ENCODE data around the gene ARMC5.
"Not testable (repeated sequence)": the region's sequence is repeated elsewhere in the genome, so short reads cannot be mapped to it uniquely, and the experiment has no call there.

The ARMC5 gene, protein sequence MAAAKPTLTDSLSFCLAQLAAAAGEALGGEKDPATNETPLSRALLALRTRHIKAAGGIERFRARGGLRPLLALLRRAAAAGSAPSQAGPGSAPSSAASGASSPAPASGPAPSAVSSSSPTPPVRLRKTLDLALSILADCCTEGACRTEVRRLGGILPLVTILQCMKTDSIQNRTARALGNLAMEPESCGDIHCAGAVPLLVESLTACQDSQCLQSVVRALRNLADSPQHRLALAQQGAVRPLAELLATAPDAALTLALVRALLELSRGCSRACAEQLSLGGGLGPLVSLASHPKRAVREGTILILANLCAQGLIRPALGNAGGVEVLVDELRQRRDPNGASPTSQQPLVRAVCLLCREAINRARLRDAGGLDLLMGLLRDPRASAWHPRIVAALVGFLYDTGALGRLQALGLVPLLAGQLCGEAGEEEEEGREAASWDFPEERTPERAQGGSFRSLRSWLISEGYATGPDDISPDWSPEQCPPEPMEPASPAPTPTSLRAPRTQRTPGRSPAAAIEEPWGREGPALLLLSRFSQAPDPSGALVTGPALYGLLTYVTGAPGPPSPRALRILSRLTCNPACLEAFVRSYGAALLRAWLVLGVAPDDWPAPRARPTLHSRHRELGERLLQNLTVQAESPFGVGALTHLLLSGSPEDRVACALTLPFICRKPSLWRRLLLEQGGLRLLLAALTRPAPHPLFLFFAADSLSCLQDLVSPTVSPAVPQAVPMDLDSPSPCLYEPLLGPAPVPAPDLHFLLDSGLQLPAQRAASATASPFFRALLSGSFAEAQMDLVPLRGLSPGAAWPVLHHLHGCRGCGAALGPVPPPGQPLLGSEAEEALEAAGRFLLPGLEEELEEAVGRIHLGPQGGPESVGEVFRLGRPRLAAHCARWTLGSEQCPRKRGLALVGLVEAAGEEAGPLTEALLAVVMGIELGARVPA

DNA sequence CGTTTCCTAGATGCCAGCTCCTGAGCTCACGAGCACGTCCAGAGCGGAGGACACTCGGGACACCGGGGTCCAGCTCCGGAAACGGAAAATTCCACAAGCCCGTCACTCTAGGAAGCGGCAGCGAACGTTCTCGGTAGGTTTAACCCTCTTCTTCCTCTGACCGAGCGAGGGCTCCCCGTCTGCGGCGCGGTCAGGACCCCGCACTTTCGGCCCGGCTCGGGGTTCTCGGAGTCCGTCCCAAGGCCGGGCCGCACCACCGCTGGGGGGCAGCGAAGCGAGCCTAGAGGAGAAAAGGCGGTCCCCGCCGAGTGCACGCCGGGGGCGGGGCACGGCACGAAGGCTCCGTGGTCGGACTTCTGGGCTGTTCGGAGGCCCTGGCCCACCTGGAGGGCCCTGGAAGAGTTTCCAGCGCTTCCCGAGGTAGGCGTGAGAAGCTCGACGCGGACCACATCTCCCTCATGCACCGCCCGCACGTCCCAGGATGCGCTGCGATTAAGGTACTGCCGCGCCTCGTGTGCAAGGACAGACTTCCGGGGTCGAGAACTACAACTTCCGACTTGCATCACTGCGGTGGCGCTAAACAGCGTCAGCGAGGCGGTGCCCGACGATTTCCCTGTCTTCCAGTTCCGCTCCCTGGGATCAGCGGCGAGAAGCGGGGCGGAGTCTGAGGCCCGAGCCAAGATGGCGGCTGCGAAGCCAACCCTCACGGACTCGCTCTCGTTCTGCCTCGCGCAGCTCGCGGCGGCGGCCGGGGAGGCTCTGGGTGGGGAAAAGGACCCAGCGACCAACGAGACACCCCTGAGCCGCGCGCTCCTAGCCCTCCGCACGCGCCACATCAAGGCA, at the start of gene ARMC5:
TSS of gene ARMC5 (plus strand) at position 658 of the 843 bp plus-strand sequence. CDS start at position 682, 24 bp downstream.
- DNase-seq = peak; percentile 96 to 99 (median 98)
- intact Hi-C loops (cut with DNase I) = loop anchor here (5.0 kb wide), 1 partner anchor 48 kb away; the partner anchor contains the start of gene RUSF1

DNA sequence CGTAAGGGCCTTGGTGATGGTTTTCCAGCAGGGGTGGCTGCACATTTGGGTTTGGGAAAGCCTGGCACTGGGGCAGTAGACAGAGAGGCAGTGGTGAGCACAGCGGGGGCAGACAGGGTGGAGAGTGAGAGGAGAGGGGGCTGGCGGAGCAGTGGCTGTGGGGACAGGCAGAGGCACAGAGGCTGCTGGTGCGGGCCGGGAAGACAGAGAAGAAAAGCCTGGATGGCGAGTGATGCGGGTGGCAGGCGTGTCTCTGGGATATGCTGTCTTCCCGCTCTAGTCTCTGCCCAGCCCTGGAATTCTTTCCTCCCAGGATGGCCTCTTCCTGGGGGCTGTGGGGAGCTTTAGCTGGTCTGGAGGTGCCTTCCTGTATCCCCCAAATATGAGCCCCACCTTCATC, 49.2 kb upstream of the ARMC5 start:
- intact Hi-C loops (cut with DNase I) = no loop called here

DNA sequence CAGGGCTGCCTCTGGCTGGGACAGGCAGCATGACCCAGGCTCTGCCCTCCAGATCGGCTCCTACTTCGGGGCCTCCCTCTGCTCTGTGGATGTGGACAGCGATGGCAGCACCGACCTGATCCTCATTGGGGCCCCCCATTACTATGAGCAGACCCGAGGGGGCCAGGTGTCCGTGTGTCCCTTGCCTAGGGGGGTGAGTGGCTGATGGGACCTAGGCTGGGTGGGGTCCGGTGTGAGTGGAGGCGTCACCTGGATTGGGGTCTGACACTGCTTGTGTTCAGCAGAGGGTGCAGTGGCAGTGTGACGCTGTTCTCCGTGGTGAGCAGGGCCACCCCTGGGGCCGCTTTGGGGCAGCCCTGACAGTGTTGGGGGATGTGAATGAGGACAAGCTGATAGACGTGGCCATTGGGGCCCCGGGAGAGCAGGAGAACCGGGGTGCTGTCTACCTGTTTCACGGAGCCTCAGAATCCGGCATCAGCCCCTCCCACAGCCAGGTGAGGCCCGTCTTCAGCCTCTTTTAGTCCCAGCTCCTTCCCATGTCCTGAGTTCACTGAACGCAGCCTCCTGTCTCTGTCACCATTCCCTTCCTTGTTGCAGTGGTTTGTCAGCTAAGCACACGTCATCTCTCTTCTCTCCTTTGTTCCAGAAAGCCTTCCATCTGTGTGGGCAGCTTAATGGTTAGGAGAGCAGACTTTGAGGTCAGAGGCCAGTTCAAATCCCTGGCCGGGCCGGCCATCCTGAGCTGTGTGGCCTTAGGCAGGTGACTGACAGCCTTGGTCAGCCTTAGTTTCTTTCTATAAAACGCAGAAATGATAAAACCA, 48.1 kb upstream of the ARMC5 start:
- intact Hi-C loops (cut with DNase I) = no loop called here
- DNase-seq = no peak

More for the DNA sequence above, 49.2 kb upstream of the ARMC5 start:
- no peak for DNase-seq

DNA sequence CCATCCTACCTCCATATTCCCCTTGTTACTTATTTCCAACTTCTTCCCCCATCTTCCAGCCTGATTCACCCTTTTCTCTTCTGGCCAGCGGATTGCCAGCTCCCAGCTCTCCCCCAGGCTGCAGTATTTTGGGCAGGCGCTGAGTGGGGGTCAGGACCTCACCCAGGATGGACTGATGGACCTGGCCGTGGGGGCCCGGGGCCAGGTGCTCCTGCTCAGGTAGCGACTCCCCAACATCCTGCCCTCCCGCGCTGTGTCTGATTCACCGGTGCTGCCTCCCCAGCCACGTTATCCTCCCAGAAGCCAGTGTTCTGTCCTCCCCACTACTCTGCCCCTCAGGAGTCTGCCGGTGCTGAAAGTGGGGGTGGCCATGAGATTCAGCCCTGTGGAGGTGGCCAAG, 46.6 kb upstream of the ARMC5 start:
- no peak for DNase-seq
- intact Hi-C loops (cut with DNase I) = no loop called here

DNA sequence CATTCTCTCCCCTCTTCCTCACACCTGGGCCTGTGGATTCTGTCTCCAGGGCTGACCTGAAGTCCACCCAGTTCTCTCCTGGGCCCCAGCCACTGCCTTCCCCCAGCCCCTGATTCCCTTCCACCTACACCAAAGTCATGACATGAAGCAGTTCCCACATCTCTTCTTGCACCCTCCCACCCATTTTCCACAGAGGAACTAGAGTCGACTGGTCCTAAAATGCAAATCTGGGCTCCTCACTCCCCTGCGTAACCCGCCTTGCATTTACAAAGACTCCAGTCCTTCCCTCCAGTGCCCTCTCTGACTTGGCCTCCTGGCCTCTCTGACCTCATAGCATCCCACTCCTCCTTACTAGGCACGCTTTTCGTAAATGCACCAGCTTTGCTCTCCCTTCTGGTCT, 45.9 kb upstream of the ARMC5 start:
- no peak for DNase-seq
- intact Hi-C loops (cut with DNase I) = no loop called here

DNA sequence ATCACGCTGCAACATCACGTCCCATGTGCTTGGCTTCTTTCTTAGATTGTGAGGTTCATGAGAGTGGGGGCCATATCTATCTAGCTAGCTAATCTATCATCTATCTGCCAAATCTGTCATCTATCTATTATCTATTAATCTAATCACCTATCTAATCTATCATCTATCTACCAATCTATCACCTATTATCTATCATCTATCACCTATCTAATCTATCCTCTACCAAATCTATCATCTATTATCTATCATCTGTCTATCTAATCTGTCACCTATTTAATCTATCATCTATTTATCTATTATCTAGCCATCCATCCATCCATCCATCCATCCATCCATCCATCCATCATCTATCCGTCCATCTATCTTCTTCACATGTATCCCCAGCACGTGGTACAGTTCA, 45.4 kb upstream of the ARMC5 start:
- intact Hi-C loops (cut with DNase I) = no loop called here
- DNase-seq = no peak

DNA sequence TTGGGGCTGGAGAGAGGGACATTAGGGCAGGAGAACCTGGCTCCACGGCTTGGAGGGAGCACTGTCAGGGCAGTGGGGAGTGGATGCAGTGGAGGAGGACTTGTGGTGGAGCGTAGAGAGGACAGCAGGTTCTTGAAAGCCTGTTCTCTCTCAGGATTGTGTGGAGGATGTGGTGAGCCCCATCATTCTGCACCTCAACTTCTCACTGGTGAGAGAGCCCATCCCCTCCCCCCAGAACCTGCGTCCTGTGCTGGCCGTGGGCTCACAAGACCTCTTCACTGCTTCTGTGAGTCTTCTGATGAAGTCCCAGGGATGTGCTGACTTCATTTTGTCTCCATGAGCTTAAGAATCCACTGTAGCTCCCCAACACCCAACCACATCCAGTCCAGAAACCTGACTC, 44.6 kb upstream of the ARMC5 start:
- intact Hi-C loops (cut with DNase I) = no loop called here
- DNase-seq = no peak

DNA sequence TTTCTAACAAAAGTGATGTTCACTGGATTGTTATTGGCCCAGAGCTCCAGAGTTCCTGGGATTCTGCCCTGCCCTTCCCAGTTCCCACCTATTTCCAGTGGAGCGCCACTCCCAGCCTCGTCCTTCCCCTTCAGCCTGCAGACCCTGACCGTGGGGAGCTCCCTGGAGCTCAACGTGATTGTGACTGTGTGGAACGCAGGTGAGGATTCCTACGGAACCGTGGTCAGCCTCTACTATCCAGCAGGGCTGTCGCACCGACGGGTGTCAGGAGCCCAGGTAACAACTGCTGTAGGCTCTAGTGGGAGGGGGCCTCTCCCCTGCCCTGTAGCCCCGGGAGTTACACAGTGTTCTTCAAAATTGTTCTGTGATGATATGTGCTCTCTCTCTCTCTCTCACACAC, 42.9 kb upstream of the ARMC5 start:
- no peak for DNase-seq
- intact Hi-C loops (cut with DNase I) = no loop called here

DNA sequence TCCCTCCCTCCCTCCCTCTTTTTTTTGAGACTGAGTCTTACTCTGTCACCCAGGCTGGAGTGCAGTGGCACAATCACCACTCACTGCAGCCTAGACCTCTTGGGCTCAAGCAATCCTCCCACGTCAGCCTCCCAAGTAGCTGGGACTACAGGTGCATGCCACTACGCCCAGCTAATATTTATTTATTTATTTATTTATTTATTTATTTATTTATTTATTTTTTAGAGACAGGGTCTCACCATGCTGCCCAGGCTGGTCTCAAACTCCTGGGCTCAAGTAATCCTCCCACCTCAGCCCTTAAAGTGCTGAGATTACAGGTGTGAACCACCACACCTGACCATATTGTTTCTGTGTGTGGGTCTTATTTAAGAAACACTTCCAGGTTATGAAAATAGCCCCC, 42.3 kb upstream of the ARMC5 start:
- DNase-seq; intact Hi-C loops (cut with DNase I): not testable (repeated sequence)

DNA sequence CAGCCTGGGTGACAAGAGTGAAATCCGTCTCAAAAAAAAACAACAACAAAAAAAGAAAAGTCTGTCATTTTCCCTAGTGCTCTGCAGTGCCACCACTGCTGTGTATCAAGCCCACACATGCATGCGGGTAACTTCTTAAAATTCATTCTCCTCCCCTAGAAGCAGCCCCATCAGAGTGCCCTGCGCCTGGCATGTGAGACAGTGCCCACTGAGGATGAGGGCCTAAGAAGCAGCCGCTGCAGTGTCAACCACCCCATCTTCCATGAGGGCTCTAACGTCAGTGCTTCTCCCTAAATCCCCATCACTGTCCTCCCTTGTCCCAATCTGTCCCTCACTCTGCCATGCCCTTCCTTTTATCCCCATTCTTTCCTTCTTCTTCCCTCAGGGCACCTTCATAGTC, 41.4 kb upstream of the ARMC5 start:
- intact Hi-C loops (cut with DNase I) = no loop called here

DNA sequence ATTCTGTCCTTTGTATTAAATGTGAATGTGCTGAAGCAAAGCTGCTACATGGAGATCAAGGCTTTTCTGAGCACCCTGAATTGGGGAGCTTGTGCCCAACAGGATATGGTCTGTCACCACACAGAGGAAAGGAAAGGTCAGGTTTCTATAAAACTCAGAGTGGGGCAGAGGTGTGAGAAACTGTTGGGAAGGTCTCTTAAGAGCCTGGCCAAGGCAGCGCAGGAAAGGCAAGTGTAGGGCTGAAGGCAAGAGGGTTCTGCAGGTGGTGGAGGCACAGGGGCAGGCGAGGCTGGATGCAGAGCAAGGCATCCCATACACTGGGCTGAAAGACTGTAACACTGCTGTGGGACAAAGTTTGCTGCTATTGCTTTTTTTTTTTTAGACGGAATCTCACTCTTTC, 39.3 kb upstream of the ARMC5 start:
- DNase-seq = peak in 1 of 42 donors; percentile 9
- intact Hi-C loops (cut with DNase I) = no loop called here

More for the DNA sequence above, 41.4 kb upstream of the ARMC5 start:
- DNase-seq = no peak

DNA sequence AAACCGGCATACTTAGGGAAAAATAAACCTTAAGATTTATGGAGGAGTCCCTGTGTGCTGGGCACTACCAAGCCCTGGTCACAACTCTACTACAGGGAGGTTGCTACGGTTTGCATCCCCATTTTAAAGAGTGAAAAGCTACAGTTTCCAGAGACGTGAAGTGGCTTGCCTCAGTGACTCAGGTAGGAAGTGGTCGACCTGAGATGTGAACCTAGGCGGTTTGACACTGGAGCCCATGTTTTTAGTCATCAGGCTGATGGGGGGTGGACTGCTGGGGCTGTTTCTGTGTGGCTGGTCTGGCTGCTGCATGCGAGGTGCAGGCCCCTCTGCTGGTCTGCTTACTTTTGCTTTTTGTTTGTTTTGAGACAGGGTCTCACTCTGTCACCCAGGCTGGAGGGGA, 37.7 kb upstream of the ARMC5 start:
- intact Hi-C loops (cut with DNase I) = no loop called here
- no peak for DNase-seq

DNA sequence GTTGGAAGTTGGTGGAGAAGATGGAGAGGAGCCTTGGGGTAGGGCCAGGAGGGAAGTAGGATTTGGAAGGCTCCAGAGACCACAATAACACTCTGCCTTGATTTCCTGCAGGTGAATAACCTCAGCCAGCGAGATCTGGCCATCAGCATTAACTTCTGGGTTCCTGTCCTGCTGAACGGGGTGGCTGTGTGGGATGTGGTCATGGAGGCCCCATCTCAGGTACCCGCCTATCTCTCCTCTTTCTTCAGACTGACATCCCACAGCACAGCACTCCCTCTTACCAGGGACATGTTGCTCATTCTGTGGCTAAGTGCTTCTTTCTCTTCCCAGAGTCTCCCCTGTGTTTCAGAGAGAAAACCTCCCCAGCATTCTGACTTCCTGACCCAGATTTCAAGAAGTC, 36.1 kb upstream of the ARMC5 start:
- DNase-seq = peak in 1 of 42 donors; percentile 5
- intact Hi-C loops (cut with DNase I) = no loop called here

DNA sequence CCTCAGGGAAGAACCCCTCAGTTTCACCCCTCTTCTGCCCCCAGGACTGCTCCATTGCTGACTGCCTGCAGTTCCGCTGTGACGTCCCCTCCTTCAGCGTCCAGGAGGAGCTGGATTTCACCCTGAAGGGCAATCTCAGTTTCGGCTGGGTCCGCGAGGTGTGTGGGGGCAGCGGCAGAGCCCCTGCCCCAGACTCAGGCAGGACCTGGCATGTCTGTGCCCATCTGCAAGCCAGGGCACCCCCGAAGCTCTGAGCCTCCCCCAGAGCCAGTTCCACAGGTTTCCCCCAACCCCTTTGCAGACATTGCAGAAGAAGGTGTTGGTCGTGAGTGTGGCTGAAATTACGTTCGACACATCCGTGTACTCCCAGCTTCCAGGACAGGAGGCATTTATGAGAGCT, 35.5 kb upstream of the ARMC5 start:
- DNase-seq = peak in 2 of 42 donors; percentile 8 to 19
- intact Hi-C loops (cut with DNase I) = no loop called here

DNA sequence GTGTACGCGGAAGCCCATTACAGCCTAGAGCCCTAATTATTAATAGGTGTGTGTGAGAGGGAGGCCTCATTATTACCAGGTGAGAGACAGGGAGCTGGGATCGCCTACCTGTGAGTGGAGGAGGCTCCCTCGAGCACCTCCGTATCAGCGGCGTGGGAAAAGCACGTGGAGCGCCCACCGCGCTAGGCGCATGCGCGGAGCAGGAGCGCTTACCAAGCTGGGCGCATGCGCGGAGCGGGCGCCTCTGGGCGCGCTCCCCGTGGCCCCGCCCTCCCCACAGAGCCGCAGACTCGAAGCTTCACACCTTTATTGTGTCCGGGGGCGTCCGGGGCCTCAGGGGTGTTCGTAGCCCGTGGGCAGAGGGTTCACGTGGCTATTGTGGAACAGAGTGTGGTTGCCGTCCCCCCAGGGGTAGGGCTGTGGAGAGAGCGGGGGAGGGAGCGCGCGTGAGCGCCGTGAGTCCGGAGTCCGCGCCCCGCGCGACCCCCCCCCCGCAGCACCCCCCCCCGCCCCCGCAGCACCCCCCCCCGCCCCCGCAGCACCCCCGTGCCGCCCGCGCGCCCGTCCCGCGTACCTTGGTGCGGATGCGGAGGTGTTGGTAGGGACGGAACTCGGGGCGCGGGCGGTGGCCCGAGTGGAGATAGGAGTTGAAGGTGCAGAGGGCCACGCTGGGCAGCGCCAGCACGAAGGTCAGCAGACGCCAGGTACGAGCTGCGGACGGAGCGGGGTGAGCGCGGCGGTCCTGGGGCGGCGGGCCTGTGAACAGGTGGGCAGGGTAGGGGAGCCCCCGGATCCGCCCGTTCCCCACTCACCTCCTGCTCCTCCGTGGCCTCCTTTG, 31.6 kb upstream of the ARMC5 start:
- intact Hi-C loops (cut with DNase I) = no loop called here

DNA sequence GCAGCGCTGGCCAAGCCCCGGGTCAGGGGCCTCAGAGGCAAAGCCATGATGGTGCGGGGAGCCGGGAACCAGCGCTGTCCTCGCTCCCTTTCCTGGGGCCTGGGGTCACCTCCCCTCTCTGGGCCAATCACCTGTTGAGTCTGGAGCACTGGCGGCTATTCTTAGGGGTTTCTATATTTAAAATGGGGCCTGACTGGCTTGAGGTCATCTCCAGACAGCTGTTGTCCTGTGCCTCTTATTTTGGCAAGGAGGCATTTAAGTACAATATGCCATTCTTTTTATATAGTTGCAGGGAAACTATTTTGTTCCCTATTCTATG, 31.1 kb upstream of the ARMC5 start, which contains the start of gene COX6A2:
TSS of gene COX6A2 (minus strand) at position 82 of the 319 bp plus-strand sequence. CDS start at position 47, 35 bp downstream.
- DNase-seq = peak in 1 of 42 donors; percentile 29

More for the DNA sequence above, 31.6 kb upstream of the ARMC5 start:
- DNase-seq = peak; percentile 20 to 84 (median 68)

DNA sequence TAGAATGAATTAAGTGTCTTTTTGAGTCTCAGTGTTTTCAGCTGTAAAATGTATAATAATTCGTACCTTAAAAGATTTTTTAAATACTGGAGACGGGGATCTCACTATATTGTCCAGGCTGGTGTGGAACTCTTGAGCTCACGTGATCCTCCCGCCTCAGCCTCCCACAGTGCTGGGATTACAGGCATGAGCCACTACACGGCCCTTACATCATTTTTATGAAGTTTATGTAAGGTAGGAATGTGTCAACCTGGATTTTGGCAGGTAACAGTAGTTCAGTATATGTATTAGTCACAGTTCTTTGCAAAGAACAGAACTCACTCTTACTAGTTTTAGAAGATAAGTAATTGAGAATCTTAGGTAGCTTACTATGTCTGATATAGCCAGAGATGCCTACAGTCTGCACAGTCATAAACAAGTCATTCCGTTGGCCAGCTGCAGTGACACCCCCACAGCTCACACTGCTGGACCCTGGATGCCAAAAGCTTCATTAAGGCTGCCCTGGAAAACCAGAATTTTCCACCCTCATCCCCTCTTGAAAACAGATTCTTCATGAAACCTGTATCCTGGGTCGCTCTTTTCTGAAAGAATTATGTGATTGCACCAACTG, 30.6 kb upstream of the ARMC5 start:
- intact Hi-C loops (cut with DNase I) = no loop called here
- peak in 5 of 42 donors; percentile 25 to 53 (median 37) for DNase-seq

More for the DNA sequence above, 31.1 kb upstream of the ARMC5 start, which contains the start of gene COX6A2:
- intact Hi-C loops (cut with DNase I) = no loop called here
